ENCODE measurements around the gene IL1RAPL1. TPM values are rescaled to one million over a fixed set of nuclear protein-coding genes. Genes with fewer than 3 reads are reported as not detected.

The IL1RAPL1 gene
- polyA plus RNA-seq, 1 donor: 0.34 TPM

- 100% methylated on average over 1 of the region's 7 CpGs for whole genome bisulfite sequencing (ENCODE audit: insufficient coverage, low lambda C conversion rate)
- no peaks in the 10 kb centered on the region for H3K27me3 ChIP-seq (ENCODE audit: control insufficient read depth, insufficient read depth, low read length)
- no peaks in the 10 kb centered on the region for H3K9me3 ChIP-seq (ENCODE audit: control insufficient read depth, low read depth, low read length)
- no peaks in the 10 kb centered on the region for H3K4me1 ChIP-seq (ENCODE audit: control insufficient read depth, insufficient read depth, low read length)
- no peak for DNase-seq
- H3K36me3 ChIP-seq (ENCODE audit: control insufficient read depth, insufficient read depth, low read length): no peaks in the 10 kb centered on the region
- no peak overlapping the region for H3K4me3 ChIP-seq (ENCODE audit: low read length)
- H3K27ac ChIP-seq (ENCODE audit: low read length): no peak overlapping the region
Measured at GRCh38 chrX:29862126-29862677, 1275.0 kb downstream of the IL1RAPL1 start.

- DNase-seq: no peak
- no CpG with 5 or more reads among the region's 4 CpGs for WGBS (ENCODE audit: insufficient coverage, low lambda C conversion rate)
- no peaks in the 10 kb centered on the region for H3K4me1 ChIP-seq (ENCODE audit: control insufficient read depth, insufficient read depth, low read length)
- no peaks in the 10 kb centered on the region for H3K36me3 ChIP-seq (ENCODE audit: control insufficient read depth, insufficient read depth, low read length)
- no peak overlapping the region for H3K4me3 ChIP-seq (ENCODE audit: low read length)
- no peaks in the 10 kb centered on the region for H3K9me3 ChIP-seq (ENCODE audit: control insufficient read depth, low read depth, low read length)
- H3K27me3 ChIP-seq (ENCODE audit: control insufficient read depth, insufficient read depth, low read length): no peaks in the 10 kb centered on the region
- no peak overlapping the region for H3K27ac ChIP-seq (ENCODE audit: low read length)
Measured at GRCh38 chrX:29867971-29868370, 1280.7 kb downstream of the IL1RAPL1 start.

GRCh38 chrX:29869837-29870236 is 1282.6 kb downstream of the IL1RAPL1 start:
- WGBS (ENCODE audit: insufficient coverage, low lambda C conversion rate): no CpG with 5 or more reads among the region's 1 CpG

GRCh38 chrX:29870608-29871007 is 1283.4 kb downstream of the IL1RAPL1 start:
- 80% methylated on average over 1 of the region's 3 CpGs for WGBS (ENCODE audit: insufficient coverage, low lambda C conversion rate)
- DNase-seq: no peak
- H3K27me3 ChIP-seq (ENCODE audit: control insufficient read depth, insufficient read depth, low read length): no peaks in the 10 kb centered on the region
- no peaks in the 10 kb centered on the region for H3K4me1 ChIP-seq (ENCODE audit: control insufficient read depth, insufficient read depth, low read length)
- H3K27ac ChIP-seq (ENCODE audit: low read length): no peak overlapping the region
- no peaks in the 10 kb centered on the region for H3K36me3 ChIP-seq (ENCODE audit: control insufficient read depth, insufficient read depth, low read length)
- no peak overlapping the region for H3K4me3 ChIP-seq (ENCODE audit: low read length)
- no peaks in the 10 kb centered on the region for H3K9me3 ChIP-seq (ENCODE audit: control insufficient read depth, low read depth, low read length)

More at GRCh38 chrX:29869837-29870236, 1282.6 kb downstream of the IL1RAPL1 start:
- Histone ChIP-seq H3K27me3 (ENCODE audit: control insufficient read depth, insufficient read depth, low read length) (no peaks in the 10 kb centered on the region), H3K36me3 (ENCODE audit: control insufficient read depth, insufficient read depth, low read length) (no peaks in the 10 kb centered on the region), H3K4me1 (ENCODE audit: control insufficient read depth, insufficient read depth, low read length) (no peaks in the 10 kb centered on the region), H3K9me3 (ENCODE audit: control insufficient read depth, low read depth, low read length) (no peaks in the 10 kb centered on the region), H3K4me3 (ENCODE audit: low read length) (no peak overlapping the region), H3K27ac (ENCODE audit: low read length) (no peak overlapping the region)
- DNase-seq: no peak

GRCh38 chrX:29872831-29873230 is 1285.6 kb downstream of the IL1RAPL1 start:
- Histone ChIP-seq H3K36me3 (ENCODE audit: control insufficient read depth, insufficient read depth, low read length) (no peaks in the 10 kb centered on the region), H3K4me1 (ENCODE audit: control insufficient read depth, insufficient read depth, low read length) (no peaks in the 10 kb centered on the region), H3K9me3 (ENCODE audit: control insufficient read depth, low read depth, low read length) (no peaks in the 10 kb centered on the region), H3K27ac (ENCODE audit: low read length) (no peak overlapping the region), H3K27me3 (ENCODE audit: control insufficient read depth, insufficient read depth, low read length) (no peaks in the 10 kb centered on the region), H3K4me3 (ENCODE audit: low read length) (no peak overlapping the region)
- WGBS (ENCODE audit: insufficient coverage, low lambda C conversion rate): no CpG with 5 or more reads among the region's 2 CpGs
- no peak for DNase-seq

GRCh38 chrX:29876733-29877132 is 1289.5 kb downstream of the IL1RAPL1 start:
- Histone ChIP-seq H3K4me3 (ENCODE audit: low read length) (no peak overlapping the region), H3K27ac (ENCODE audit: low read length) (no peak overlapping the region), H3K36me3 (ENCODE audit: control insufficient read depth, insufficient read depth, low read length) (no peaks in the 10 kb centered on the region), H3K27me3 (ENCODE audit: control insufficient read depth, insufficient read depth, low read length) (no peaks in the 10 kb centered on the region), H3K9me3 (ENCODE audit: control insufficient read depth, low read depth, low read length) (no peaks in the 10 kb centered on the region), H3K4me1 (ENCODE audit: control insufficient read depth, insufficient read depth, low read length) (no peaks in the 10 kb centered on the region)
- no CpG with 5 or more reads among the region's 4 CpGs for WGBS (ENCODE audit: insufficient coverage, low lambda C conversion rate)
- DNase-seq: no peak

GRCh38 chrX:29880977-29881376 is 1293.7 kb downstream of the IL1RAPL1 start:
- Histone ChIP-seq H3K27me3 (ENCODE audit: control insufficient read depth, insufficient read depth, low read length) (no peaks in the 10 kb centered on the region), H3K36me3 (ENCODE audit: control insufficient read depth, insufficient read depth, low read length) (no peaks in the 10 kb centered on the region), H3K4me1 (ENCODE audit: control insufficient read depth, insufficient read depth, low read length) (no peaks in the 10 kb centered on the region), H3K9me3 (ENCODE audit: control insufficient read depth, low read depth, low read length) (no peaks in the 10 kb centered on the region), H3K27ac (ENCODE audit: low read length) (no peak overlapping the region), H3K4me3 (ENCODE audit: low read length) (no peak overlapping the region)
- no peak for DNase-seq
- WGBS (ENCODE audit: insufficient coverage, low lambda C conversion rate): no CpG with 5 or more reads among the region's 3 CpGs

- Histone ChIP-seq H3K4me3 (ENCODE audit: low read length) (no peak overlapping the region), H3K27me3 (ENCODE audit: control insufficient read depth, insufficient read depth, low read length) (no peaks in the 10 kb centered on the region), H3K4me1 (ENCODE audit: control insufficient read depth, insufficient read depth, low read length) (no peaks in the 10 kb centered on the region), H3K36me3 (ENCODE audit: control insufficient read depth, insufficient read depth, low read length) (no peaks in the 10 kb centered on the region), H3K27ac (ENCODE audit: low read length) (no peak overlapping the region), H3K9me3 (ENCODE audit: control insufficient read depth, low read depth, low read length) (no peaks in the 10 kb centered on the region)
- WGBS (ENCODE audit: insufficient coverage, low lambda C conversion rate): no CpG with 5 or more reads among the region's 2 CpGs
- no peak for DNase-seq
Measured at GRCh38 chrX:29890004-29890403, 1302.8 kb downstream of the IL1RAPL1 start.

- no peaks in the 10 kb centered on the region for H3K9me3 ChIP-seq (ENCODE audit: control insufficient read depth, low read depth, low read length)
- H3K27ac ChIP-seq (ENCODE audit: low read length): no peak overlapping the region
- DNase-seq: no peak
- no peaks in the 10 kb centered on the region for H3K27me3 ChIP-seq (ENCODE audit: control insufficient read depth, insufficient read depth, low read length)
- H3K36me3 ChIP-seq (ENCODE audit: control insufficient read depth, insufficient read depth, low read length): no peaks in the 10 kb centered on the region
- no CpG with 5 or more reads among the region's 2 CpGs for WGBS (ENCODE audit: insufficient coverage, low lambda C conversion rate)
- no peaks in the 10 kb centered on the region for H3K4me1 ChIP-seq (ENCODE audit: control insufficient read depth, insufficient read depth, low read length)
- no peak overlapping the region for H3K4me3 ChIP-seq (ENCODE audit: low read length)
Measured at GRCh38 chrX:29890646-29891200, 1303.5 kb downstream of the IL1RAPL1 start.

- Histone ChIP-seq H3K9me3 (ENCODE audit: control insufficient read depth, low read depth, low read length) (no peaks in the 10 kb centered on the region), H3K27ac (ENCODE audit: low read length) (no peak overlapping the region), H3K27me3 (ENCODE audit: control insufficient read depth, insufficient read depth, low read length) (no peaks in the 10 kb centered on the region), H3K4me3 (ENCODE audit: low read length) (no peak overlapping the region), H3K4me1 (ENCODE audit: control insufficient read depth, insufficient read depth, low read length) (no peaks in the 10 kb centered on the region), H3K36me3 (ENCODE audit: control insufficient read depth, insufficient read depth, low read length) (no peaks in the 10 kb centered on the region)
- WGBS (ENCODE audit: insufficient coverage, low lambda C conversion rate): no CpG with 5 or more reads among the region's 3 CpGs
- no peak for DNase-seq
Measured at GRCh38 chrX:29902004-29902403, 1314.8 kb downstream of the IL1RAPL1 start.

GRCh38 chrX:29903360-29903759 is 1316.1 kb downstream of the IL1RAPL1 start:
- Histone ChIP-seq H3K27me3 (ENCODE audit: control insufficient read depth, insufficient read depth, low read length) (no peaks in the 10 kb centered on the region), H3K27ac (ENCODE audit: low read length) (no peak overlapping the region), H3K9me3 (ENCODE audit: control insufficient read depth, low read depth, low read length) (no peaks in the 10 kb centered on the region), H3K4me1 (ENCODE audit: control insufficient read depth, insufficient read depth, low read length) (no peaks in the 10 kb centered on the region), H3K36me3 (ENCODE audit: control insufficient read depth, insufficient read depth, low read length) (no peaks in the 10 kb centered on the region), H3K4me3 (ENCODE audit: low read length) (no peak overlapping the region)
- no peak for DNase-seq
